OCI-LY7 (cell line): ENCODE measurements around the gene ZNF462. TPM values are rescaled to one million over a fixed set of nuclear protein-coding genes. Genes with fewer than 3 reads are reported as not detected.

ENCODE experiments used
- BruUV-seq: library from RNA; stranded (reverse); fragments of 400-500 nt; replicated peaks from 2 replicates; lab custom pipeline; 2021; lab: Mats Ljungman, UMichigan
- CTCF ChIA-PET: fragments of 300-600 bp; sonication (Branson Sonifier 250); formaldehyde crosslinking; loops from one replicate; lab custom pipeline; 2022; ENCODE audit warnings: antibody characterized with exemption; ENCODE audit not compliant: unreplicated experiment; lab: Charles Lee
- POLR2A ChIA-PET: fragments of 300-600 bp; sonication (Branson Sonifier 250); formaldehyde crosslinking; loops from one replicate; lab custom pipeline; 2022; ENCODE audit warnings: antibody characterized with exemption; lab: Charles Lee
- DNase-seq: peaks from one replicate; pipeline ENCODE4 v3.0.0-alpha.2; 2015; ENCODE audit warnings: low spot score
- H2AFZ ChIP-seq: fragments of 200-600 bp; sonication (generic), shearing (Covaris generic); 2 replicates; pipeline ENCODE4 v1.6.1; 2014; ENCODE audit warnings: mild to moderate bottlenecking, antibody characterized with exemption, low read length, moderate library complexity
- H3K27ac ChIP-seq: fragments of 200-600 bp; sonication (generic); 2 replicates; pipeline ENCODE4 v1.5.1; 2014; ENCODE audit warnings: mixed run types, low read depth, mild to moderate bottlenecking, moderate library complexity, low read length, inconsistent platforms; ENCODE audit not compliant: poor library complexity, severe bottlenecking
- H3K36me3 ChIP-seq: fragments of 200-600 bp; sonication (generic); 2 replicates; pipeline ENCODE4 v1.6.1; 2014; ENCODE audit warnings: mild to moderate bottlenecking, antibody characterized with exemption, low read length, moderate library complexity, mixed read lengths; ENCODE audit not compliant: insufficient read depth
- H3K4me1 ChIP-seq: fragments of 200-600 bp; sonication (generic); 2 replicates; pipeline ENCODE4 v1.5.1; 2014; ENCODE audit warnings: mild to moderate bottlenecking, low read length; ENCODE audit not compliant: insufficient read depth, poor library complexity, severe bottlenecking
- H3K4me2 ChIP-seq: fragments of 200-600 bp; sonication (generic); 2 replicates; pipeline ENCODE4 v1.6.1; 2014; ENCODE audit warnings: mild to moderate bottlenecking, low read length
- H3K4me3 ChIP-seq: fragments of 200-600 bp; sonication (generic); 2 replicates; pipeline ENCODE4 v1.5.1; 2014; ENCODE audit warnings: mild to moderate bottlenecking, low read depth, low read length; ENCODE audit not compliant: poor library complexity, severe bottlenecking
- H3K79me2 ChIP-seq: fragments of 200-600 bp; sonication (generic); 2 replicates; pipeline ENCODE4 v1.6.1; 2016; ENCODE audit warnings: low read depth, mild to moderate bottlenecking, low read length, moderate library complexity, mixed read lengths; ENCODE audit not compliant: insufficient read depth
- H3K9me2 ChIP-seq: fragments of 200-600 bp; sonication (generic); 2 replicates; pipeline ENCODE4 v1.6.1; 2016; ENCODE audit warnings: mild to moderate bottlenecking, low read length, mixed read lengths; ENCODE audit not compliant: insufficient read depth
- H3K9me3 ChIP-seq: fragments of 200-600 bp; sonication (generic); 2 replicates; pipeline ENCODE4 v1.6.1; 2014; ENCODE audit warnings: mild to moderate bottlenecking, mixed run types, low read length, mixed read lengths
- H4K20me1 ChIP-seq: fragments of 200-600 bp; sonication (generic); 2 replicates; pipeline ENCODE4 v1.6.1; 2014; ENCODE audit warnings: mild to moderate bottlenecking, antibody characterized with exemption, low read length, moderate library complexity, mixed read lengths; ENCODE audit not compliant: insufficient read depth
- EZH2phosphoT487 ChIP-seq: fragments of 200-600 bp; sonication (generic); IDR thresholded peaks from 2 replicates; pipeline ENCODE4 v1.6.1; 2018; ENCODE audit warnings: low read depth, borderline replicate concordance, mild to moderate bottlenecking, mixed run types, antibody characterized with exemption, low read length, moderate library complexity, mixed read lengths
- intact Hi-C: fragments of 100-400 bp; cut with micrococcal nuclease; formaldehyde crosslinking; loops from one replicate; pipeline ENCODE4 v1.10.0; 2022; ENCODE audit not compliant: unreplicated experiment
- total RNA-seq, 2 experiments: library from RNA; depleted of rRNA in 1 of 2; stranded (reverse); fragments of >200 nt in 1 of 2; shearing (Covaris generic) in 1 of 2; gene quantifications; 2 replicates each; pipeline ENCODE4 v1.2.3, GENCODE V29; 2014 to 2022
- TF ChIP-seq, protein P1 (sequence below): fragments of 200-600 bp; sonication (generic); conservative IDR thresholded peaks from 2 replicates; pipeline ENCODE4 v1.5.1; 2014; ENCODE audit warnings: mild to moderate bottlenecking, antibody characterized with exemption, low read length, moderate library complexity, mixed read lengths

ZNF462 gene
- total RNA-seq, 2 experiments from 2014 or later: 0.88 to 1.1 TPM

DNA sequence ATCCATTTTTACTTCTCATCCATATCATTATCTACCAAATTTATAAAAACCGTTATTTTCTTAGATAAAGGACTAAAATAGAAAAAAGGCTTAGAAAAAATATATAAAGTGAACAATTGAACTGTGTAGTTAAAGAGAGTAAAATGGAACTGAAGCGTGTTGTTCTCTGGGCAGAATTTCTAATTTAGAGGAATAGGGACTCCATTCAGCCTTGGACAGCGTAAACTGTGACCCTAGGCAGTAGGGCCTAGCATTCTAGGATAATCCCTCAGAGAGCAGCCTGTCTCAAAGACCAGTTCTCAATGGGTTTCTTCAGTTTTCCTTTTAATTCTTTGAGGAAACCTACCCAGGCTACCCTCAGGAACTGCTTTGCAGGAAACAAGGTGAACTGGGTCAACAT, 11.1 kb downstream of the ZNF462 start:
- TF ChIP-seq EZH2phosphoT487: no peak
- TF ChIP-seq, protein P1, sequence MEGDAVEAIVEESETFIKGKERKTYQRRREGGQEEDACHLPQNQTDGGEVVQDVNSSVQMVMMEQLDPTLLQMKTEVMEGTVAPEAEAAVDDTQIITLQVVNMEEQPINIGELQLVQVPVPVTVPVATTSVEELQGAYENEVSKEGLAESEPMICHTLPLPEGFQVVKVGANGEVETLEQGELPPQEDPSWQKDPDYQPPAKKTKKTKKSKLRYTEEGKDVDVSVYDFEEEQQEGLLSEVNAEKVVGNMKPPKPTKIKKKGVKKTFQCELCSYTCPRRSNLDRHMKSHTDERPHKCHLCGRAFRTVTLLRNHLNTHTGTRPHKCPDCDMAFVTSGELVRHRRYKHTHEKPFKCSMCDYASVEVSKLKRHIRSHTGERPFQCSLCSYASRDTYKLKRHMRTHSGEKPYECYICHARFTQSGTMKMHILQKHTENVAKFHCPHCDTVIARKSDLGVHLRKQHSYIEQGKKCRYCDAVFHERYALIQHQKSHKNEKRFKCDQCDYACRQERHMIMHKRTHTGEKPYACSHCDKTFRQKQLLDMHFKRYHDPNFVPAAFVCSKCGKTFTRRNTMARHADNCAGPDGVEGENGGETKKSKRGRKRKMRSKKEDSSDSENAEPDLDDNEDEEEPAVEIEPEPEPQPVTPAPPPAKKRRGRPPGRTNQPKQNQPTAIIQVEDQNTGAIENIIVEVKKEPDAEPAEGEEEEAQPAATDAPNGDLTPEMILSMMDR: no peak
- ChIA-PET POLR2A (no interaction called here), CTCF (no interaction called here)
- H3K36me3 ChIP-seq: no peaks in the 10 kb centered on the region
- no peak overlapping the region for H3K27ac ChIP-seq
- BruUV-seq: no TSS peak
- intact Hi-C loops: no loop called here
- no peak for DNase-seq
- H4K20me1 ChIP-seq: no peaks in the 10 kb centered on the region
- no peaks in the 10 kb centered on the region for H3K79me2 ChIP-seq
- H3K9me3 ChIP-seq: no peaks in the 10 kb centered on the region
- H3K4me3 ChIP-seq: no peak overlapping the region
- no peaks in the 10 kb centered on the region for H3K4me1 ChIP-seq
- H3K4me2 ChIP-seq: no peak overlapping the region
- no peaks in the 10 kb centered on the region for H3K9me2 ChIP-seq
- H2AFZ ChIP-seq: no peak overlapping the region

DNA sequence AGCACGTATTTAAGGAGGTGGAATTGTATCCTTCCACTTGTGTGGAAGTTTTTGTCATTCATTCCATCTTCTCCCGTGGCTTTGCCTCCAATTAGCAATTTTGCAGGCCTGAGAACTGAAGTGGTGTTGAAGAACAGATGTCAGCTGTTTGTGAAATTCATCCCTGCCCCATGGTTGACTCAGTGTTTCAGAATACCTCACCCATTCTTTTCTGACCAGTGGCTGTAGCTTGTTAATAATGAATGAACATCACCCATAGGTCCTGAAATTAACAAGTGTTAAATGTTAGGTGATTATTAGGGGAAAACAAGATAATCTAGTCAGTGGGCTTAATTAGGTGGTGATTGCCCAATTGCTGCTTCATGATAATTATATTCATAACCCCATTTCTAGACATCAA, 11.7 kb downstream of the ZNF462 start:
- ChIA-PET POLR2A (no interaction called here), CTCF (no interaction called here)
- H3K27ac ChIP-seq: no peak overlapping the region
- intact Hi-C loops: no loop called here
- no TSS peak for BruUV-seq
- no peaks in the 10 kb centered on the region for H3K36me3 ChIP-seq
- no peak overlapping the region for H2AFZ ChIP-seq
- no peaks in the 10 kb centered on the region for H3K9me3 ChIP-seq
- no peaks in the 10 kb centered on the region for H3K79me2 ChIP-seq
- no peaks in the 10 kb centered on the region for H3K4me1 ChIP-seq
- no peak overlapping the region for H3K4me3 ChIP-seq
- H3K4me2 ChIP-seq: no peak overlapping the region
- no peaks in the 10 kb centered on the region for H4K20me1 ChIP-seq
- H3K9me2 ChIP-seq: no peaks in the 10 kb centered on the region
- TF ChIP-seq EZH2phosphoT487: no peak
- TF ChIP-seq, protein P1: no peak
- no peak for DNase-seq

DNA sequence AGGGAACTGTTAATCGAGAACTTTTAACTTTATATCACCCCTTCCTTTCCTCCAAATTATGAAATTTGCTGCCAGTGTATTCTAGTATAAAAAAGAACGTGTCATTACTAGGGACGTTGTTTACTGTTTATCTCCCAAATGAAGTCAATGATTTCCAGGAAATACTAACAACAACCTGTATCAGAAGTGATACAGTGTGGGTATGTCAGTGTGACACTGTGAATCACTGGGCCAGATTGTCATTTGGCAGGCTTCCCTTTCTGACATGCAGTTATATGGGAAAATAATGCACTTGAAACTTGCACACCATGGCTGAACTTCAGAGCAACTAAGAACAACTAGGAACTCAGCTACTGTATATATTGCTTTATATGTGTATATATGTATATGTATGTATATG, 12.6 kb downstream of the ZNF462 start:
- no peaks in the 10 kb centered on the region for H3K4me1 ChIP-seq
- no peak overlapping the region for H3K4me2 ChIP-seq
- H3K27ac ChIP-seq: no peak overlapping the region
- DNase-seq: no peak
- intact Hi-C loops: no loop called here
- TF ChIP-seq, protein P1: no peak
- no peak for TF ChIP-seq EZH2phosphoT487
- no peak overlapping the region for H3K4me3 ChIP-seq
- no peaks in the 10 kb centered on the region for H3K9me2 ChIP-seq
- H4K20me1 ChIP-seq: no peaks in the 10 kb centered on the region
- ChIA-PET CTCF (no interaction called here), POLR2A (no interaction called here)
- no peaks in the 10 kb centered on the region for H3K36me3 ChIP-seq
- H3K9me3 ChIP-seq: no peaks in the 10 kb centered on the region
- BruUV-seq: no TSS peak
- no peak overlapping the region for H2AFZ ChIP-seq
- no peaks in the 10 kb centered on the region for H3K79me2 ChIP-seq
